Activated CD4-positive, alpha-beta T cell treated with anti-CD3 and anti-CD28 coated beads for 36 hours (primary cell): Measurements from ENCODE around the gene PRKG1. TPM values are rescaled to one million over a fixed set of nuclear protein-coding genes. Genes with fewer than 3 reads are reported as not detected.

Experiments
- ATAC-seq: fragments of 200-7000 bp; cut with Tn5 transposase; one replicate; pipeline ENCODE4 v1.10.0; 2021; ENCODE audit warnings: mild to moderate bottlenecking, moderate library complexity
- CTCF ChIA-PET: fragments of 350-600 bp; sonication (Branson Sonifier 250); formaldehyde crosslinking; loops from one replicate; lab custom pipeline; 2021; ENCODE audit warnings: antibody characterized with exemption; lab: Charles Lee
- POLR2A ChIA-PET: fragments of 350-600 bp; sonication (Branson Sonifier 250); formaldehyde crosslinking; loops from one replicate; lab custom pipeline; 2021; ENCODE audit warnings: antibody characterized with exemption, inconsistent platforms; lab: Charles Lee
- DNase-seq: peaks from one replicate; pipeline ENCODE4 v3.0.0-alpha.2; 2020
- H3K27ac Mint-ChIP-seq: one replicate; pipeline ENCODE4 v1.8.0; 2021; ENCODE audit warnings: mixed read lengths
- H3K27me3 Mint-ChIP-seq: one replicate; pipeline ENCODE4 v1.8.0; 2021; ENCODE audit warnings: mixed read lengths
- H3K36me3 Mint-ChIP-seq: one replicate; pipeline ENCODE4 v1.8.0; 2021; ENCODE audit warnings: low read depth, mixed read lengths
- H3K4me1 Mint-ChIP-seq: one replicate; pipeline ENCODE4 v1.8.0; 2021; ENCODE audit warnings: mixed read lengths
- H3K4me3 Mint-ChIP-seq: one replicate; pipeline ENCODE4 v1.8.0; 2021; ENCODE audit warnings: mild to moderate bottlenecking, moderate library complexity, mixed read lengths
- H3K9me3 Mint-ChIP-seq: one replicate; pipeline ENCODE4 v1.8.0; 2021; ENCODE audit warnings: low read depth, mixed read lengths
- intact Hi-C, 2 experiments: fragments of 100-400 bp; cut with DNase I in 1 of 2; cut with micrococcal nuclease in 1 of 2; formaldehyde crosslinking; loops; one replicate each; pipeline versions ENCODE4 v1.14.2 to v1.15.1; 2022 to 2024; cut with DNase I, micrococcal nuclease
- total RNA-seq, 2 experiments: library from RNA; stranded (reverse); gene quantifications; one replicate each; pipeline ENCODE4 v1.2.3, GENCODE V29; 2021

Gene PRKG1
- total RNA-seq, 2 experiments from 2014 or later, result not detected

GRCh38 chr10:51707392-51707791 is 633.1 kb downstream of the PRKG1 start:
- ChIA-PET CTCF (no interaction called here), POLR2A (interaction anchor here (0.6 to 0.7 kb wide), 2 partner anchors 10 to 21 kb away, joined by 7 read pairs; no protein-coding TSS in a partner anchor)
- H3K27me3 Mint-ChIP-seq, result no peaks in the 10 kb centered on the region
- ATAC-seq (peak; percentile 73), DNase-seq (no peak)
- H3K27ac Mint-ChIP-seq, result peak overlapping the region; percentile 72
- H3K36me3 Mint-ChIP-seq, result peaks cover 6% of the 10 kb centered on the region
- H3K9me3 Mint-ChIP-seq, result no peaks in the 10 kb centered on the region
- intact Hi-C loops, result no loop called here
- no peak overlapping the region for H3K4me3 Mint-ChIP-seq
- peaks cover 37% of the 10 kb centered on the region for H3K4me1 Mint-ChIP-seq

GRCh38 chr10:51707821-51708424 is 633.6 kb downstream of the PRKG1 start:
- Mint-ChIP-seq H3K9me3 (no peaks in the 10 kb centered on the region), H3K36me3 (peaks cover 6% of the 10 kb centered on the region), H3K27ac (peak overlapping the region; percentile 72), H3K4me1 (peaks cover 37% of the 10 kb centered on the region), H3K4me3 (no peak overlapping the region), H3K27me3 (no peaks in the 10 kb centered on the region)
- CTCF ChIA-PET, result no interaction called here
- ATAC-seq, result peak; percentile 64
- intact Hi-C loops, result no loop called here
- DNase-seq, result no peak
- POLR2A ChIA-PET, result no interaction called here

GRCh38 chr10:51708609-51709008 is 634.3 kb downstream of the PRKG1 start:
- CTCF ChIA-PET, result no interaction called here
- H3K36me3 Mint-ChIP-seq, result peaks cover 6% of the 10 kb centered on the region
- no peaks in the 10 kb centered on the region for H3K9me3 Mint-ChIP-seq
- H3K27ac Mint-ChIP-seq, result peak overlapping the region; percentile 66
- intact Hi-C loops, result no loop called here
- ATAC-seq, result no peak
- no peak overlapping the region for H3K4me3 Mint-ChIP-seq
- peaks cover 34% of the 10 kb centered on the region for H3K4me1 Mint-ChIP-seq
- no peaks in the 10 kb centered on the region for H3K27me3 Mint-ChIP-seq
- POLR2A ChIA-PET, result no interaction called here
- no peak for DNase-seq

GRCh38 chr10:51709324-51709972 is 635.2 kb downstream of the PRKG1 start:
- ChIA-PET POLR2A (no interaction called here), CTCF (interaction anchor here (0.7 kb wide), 1 partner anchor 21 kb away, joined by 3 read pairs; no protein-coding TSS in a partner anchor)
- H3K27me3 Mint-ChIP-seq, result no peaks in the 10 kb centered on the region
- peaks cover 6% of the 10 kb centered on the region for H3K36me3 Mint-ChIP-seq
- ATAC-seq (no peak), DNase-seq (no peak)
- intact Hi-C loops, result no loop called here
- H3K4me3 Mint-ChIP-seq, result no peak overlapping the region
- H3K4me1 Mint-ChIP-seq, result peaks cover 32% of the 10 kb centered on the region
- no peaks in the 10 kb centered on the region for H3K9me3 Mint-ChIP-seq
- H3K27ac Mint-ChIP-seq, result peak overlapping the region; percentile 33

- ChIA-PET POLR2A (no interaction called here), CTCF (no interaction called here)
- Mint-ChIP-seq H3K27me3 (no peaks in the 10 kb centered on the region), H3K27ac (peak overlapping the region; percentile 13), H3K4me1 (peaks cover 32% of the 10 kb centered on the region), H3K9me3 (no peaks in the 10 kb centered on the region), H3K4me3 (no peak overlapping the region), H3K36me3 (peaks cover 6% of the 10 kb centered on the region)
- ATAC-seq (no peak), DNase-seq (no peak)
- intact Hi-C loops, result no loop called here
These were observed 637.2 kb downstream of the PRKG1 start for GRCh38 chr10:51711519-51711891.

- Mint-ChIP-seq H3K4me3 (no peak overlapping the region), H3K27me3 (peaks cover 2% of the 10 kb centered on the region), H3K36me3 (no peaks in the 10 kb centered on the region), H3K27ac (no peak overlapping the region), H3K9me3 (no peaks in the 10 kb centered on the region), H3K4me1 (peaks cover 4% of the 10 kb centered on the region)
- ATAC-seq (no peak), DNase-seq (no peak)
- ChIA-PET POLR2A (no interaction called here), CTCF (no interaction called here)
- intact Hi-C loops, result no loop called here
These were observed 642.7 kb downstream of the PRKG1 start for GRCh38 chr10:51716981-51717380.

- H3K4me1 Mint-ChIP-seq, result peaks cover 4% of the 10 kb centered on the region
- no peaks in the 10 kb centered on the region for H3K9me3 Mint-ChIP-seq
- ATAC-seq, result no peak
- ChIA-PET POLR2A (no interaction called here), CTCF (no interaction called here)
- no peak for DNase-seq
- intact Hi-C loops, result no loop called here
- H3K4me3 Mint-ChIP-seq, result no peak overlapping the region
- no peak overlapping the region for H3K27ac Mint-ChIP-seq
- no peaks in the 10 kb centered on the region for H3K36me3 Mint-ChIP-seq
- H3K27me3 Mint-ChIP-seq, result peaks cover 4% of the 10 kb centered on the region
These were observed 644.6 kb downstream of the PRKG1 start for GRCh38 chr10:51718804-51719291.

GRCh38 chr10:51724038-51724437 is 649.8 kb downstream of the PRKG1 start:
- Mint-ChIP-seq H3K4me1 (peaks cover 3% of the 10 kb centered on the region), H3K9me3 (no peaks in the 10 kb centered on the region), H3K36me3 (no peaks in the 10 kb centered on the region), H3K4me3 (no peak overlapping the region), H3K27me3 (peaks cover 2% of the 10 kb centered on the region), H3K27ac (no peak overlapping the region)
- ChIA-PET CTCF (no interaction called here), POLR2A (no interaction called here)
- DNase-seq, result no peak
- ATAC-seq, result no peak
- intact Hi-C loops, result no loop called here

- no peak overlapping the region for H3K27ac Mint-ChIP-seq
- intact Hi-C loops, result no loop called here
- CTCF ChIA-PET, result no interaction called here
- DNase-seq (no peak), ATAC-seq (no peak)
- H3K4me1 Mint-ChIP-seq, result no peaks in the 10 kb centered on the region
- H3K27me3 Mint-ChIP-seq, result peaks cover 2% of the 10 kb centered on the region
- POLR2A ChIA-PET, result no interaction called here
- H3K36me3 Mint-ChIP-seq, result no peaks in the 10 kb centered on the region
- no peaks in the 10 kb centered on the region for H3K9me3 Mint-ChIP-seq
- H3K4me3 Mint-ChIP-seq, result no peak overlapping the region
These were observed 655.7 kb downstream of the PRKG1 start for GRCh38 chr10:51729822-51730555.

GRCh38 chr10:51733057-51733456 is 658.8 kb downstream of the PRKG1 start:
- Mint-ChIP-seq H3K4me3 (no peak overlapping the region), H3K36me3 (no peaks in the 10 kb centered on the region), H3K27ac (no peak overlapping the region), H3K9me3 (no peaks in the 10 kb centered on the region), H3K27me3 (peaks cover 2% of the 10 kb centered on the region), H3K4me1 (no peaks in the 10 kb centered on the region)
- no peak for DNase-seq
- no peak for ATAC-seq
- POLR2A ChIA-PET, result no interaction called here
- CTCF ChIA-PET, result no interaction called here
- intact Hi-C loops, result no loop called here

GRCh38 chr10:51743146-51743545 is 668.9 kb downstream of the PRKG1 start:
- Mint-ChIP-seq H3K36me3 (no peaks in the 10 kb centered on the region), H3K4me3 (no peak overlapping the region), H3K4me1 (no peaks in the 10 kb centered on the region), H3K9me3 (no peaks in the 10 kb centered on the region), H3K27me3 (no peaks in the 10 kb centered on the region), H3K27ac (no peak overlapping the region)
- intact Hi-C loops, result no loop called here
- DNase-seq (no peak), ATAC-seq (no peak)
- POLR2A ChIA-PET, result no interaction called here
- CTCF ChIA-PET, result no interaction called here
